HG03064 (cell line): ENCODE data around the gene NELL1.

Experiments used
- ATAC-seq: cut with Tn5 transposase; IDR thresholded peaks from one replicate; pipeline ENCODE4 v1.9.1; 2021; ENCODE audit warnings: low read depth; ENCODE audit not compliant: unreplicated experiment

Gene NELL1

GRCh38 chr11:21295508-21295907, 626.1 kb downstream of the NELL1 start:
- no peak for ATAC-seq

- ATAC-seq: no peak
These were observed 632.6 kb downstream of the NELL1 start for GRCh38 chr11:21301981-21302380.

GRCh38 chr11:21306739-21307358, 637.5 kb downstream of the NELL1 start:
- ATAC-seq: no peak

GRCh38 chr11:21307874-21308273, 638.5 kb downstream of the NELL1 start:
- ATAC-seq: no peak

- ATAC-seq: no peak
These were observed 647.2 kb downstream of the NELL1 start for GRCh38 chr11:21316591-21316990.

- ATAC-seq: no peak
These were observed 651.7 kb downstream of the NELL1 start for GRCh38 chr11:21321072-21321471.

GRCh38 chr11:21321530-21321929, 652.1 kb downstream of the NELL1 start:
- ATAC-seq: no peak

GRCh38 chr11:21323617-21324016, 654.2 kb downstream of the NELL1 start:
- ATAC-seq: no peak

- no peak for ATAC-seq
These were observed 673.8 kb downstream of the NELL1 start for GRCh38 chr11:21343204-21343603.

GRCh38 chr11:21346361-21346760, 677.0 kb downstream of the NELL1 start:
- no peak for ATAC-seq

GRCh38 chr11:21350613-21351012, 681.2 kb downstream of the NELL1 start:
- no peak for ATAC-seq

- no peak for ATAC-seq
These were observed 684.0 kb downstream of the NELL1 start for GRCh38 chr11:21353425-21353824.

- ATAC-seq: no peak
These were observed 695.7 kb downstream of the NELL1 start for GRCh38 chr11:21364866-21365624.

GRCh38 chr11:21369947-21370346, 700.6 kb downstream of the NELL1 start:
- no peak for ATAC-seq

GRCh38 chr11:21371044-21371443, 701.7 kb downstream of the NELL1 start:
- ATAC-seq: no peak

- no peak for ATAC-seq
These were observed 703.3 kb downstream of the NELL1 start for GRCh38 chr11:21372672-21373071.

GRCh38 chr11:21374376-21374775, 705.0 kb downstream of the NELL1 start:
- no peak for ATAC-seq

GRCh38 chr11:21385669-21386440, 716.5 kb downstream of the NELL1 start:
- no peak for ATAC-seq

GRCh38 chr11:21390430-21390829, 721.0 kb downstream of the NELL1 start:
- ATAC-seq: no peak

GRCh38 chr11:21396342-21397008, 727.1 kb downstream of the NELL1 start:
- ATAC-seq: no peak

GRCh38 chr11:21398195-21398594, 728.8 kb downstream of the NELL1 start:
- no peak for ATAC-seq
